Ovary (tissue), 9 donors: ENCODE results near the gene SALL1. TPM values are rescaled to one million over a fixed set of nuclear protein-coding genes. Genes with fewer than 3 reads are reported as not detected.
A peak's percentile ranks its signal among the peaks of the same experiment; 100 is the strongest.

Experiments used
- DNase-seq, 5 donors: peaks; one replicate each; pipeline ENCODE4 v3.0.0-alpha.2; 2019 to 2020
- H3K27ac ChIP-seq, 2 donors: fragments of 200-600 bp; one replicate each; pipeline versions ENCODE4 v1.5.1 to v1.8.0; 2019 to 2022
- H3K27me3 ChIP-seq: fragments of 200-600 bp; one replicate; pipeline ENCODE4 v1.8.0; 2022
- H3K36me3 ChIP-seq: fragments of 200-600 bp; sonication (generic); one replicate; pipeline ENCODE4 v1.5.1; 2019
- H3K4me1 ChIP-seq: one replicate; pipeline ENCODE4 v1.8.1; 2013; ENCODE audit warnings: mild to moderate bottlenecking, moderate library complexity; ENCODE audit not compliant: insufficient read depth
- H3K4me3 ChIP-seq: fragments of 200-600 bp; sonication (generic); one replicate; pipeline ENCODE4 v1.5.1; 2017
- H3K9me3 ChIP-seq, 2 donors: fragments of 200-600 bp in 1 of 2; sonication (generic) in 1 of 2; one replicate each; pipeline versions ENCODE4 v1.5.1 to v1.8.1; 2013 to 2019; ENCODE audit warnings: mild to moderate bottlenecking in 1 of 2, moderate library complexity in 1 of 2
- EP300 ChIP-seq: sonication (generic); formaldehyde crosslinking; IDR thresholded peaks from one replicate; pipeline ENCODE4 v1.6.1; 2017; ENCODE audit warnings: antibody characterized with exemption
- POLR2A ChIP-seq: fragments of 450-650 bp; IDR thresholded peaks from one replicate; pipeline ENCODE4 v1.6.1; 2017; ENCODE audit warnings: antibody characterized with exemption, mild to moderate bottlenecking, moderate library complexity
- WGBS, 3 donors: extraction: QIAGEN DNeasy Blood & Tissue Kit in 1 of 3; methylation state at CpG; one replicate each; pipeline versions ENCODE4 v1.1.5 to v1.1.7; 2013 to 2017; 5-methylcytosine and 5-hydroxymethylcytosine counted together
- intact Hi-C, 4 donors: fragments of 100-400 bp; cut with DNase I; formaldehyde crosslinking; loops; one replicate each; pipeline versions ENCODE4 v1.11.0 to v1.15.1; 2022 to 2023
- polyA plus RNA-seq, 2 donors: library from polyadenylated mRNA; stranded (reverse); fragments of 200-250 nt in 1 of 2; fragments of 350-450 nt in 1 of 2; fragmentation: Illumina TruSeq in 1 of 2; extraction: RNeasy Lipid Tissue Mini Kit (QIAGEN cat#74804) in 1 of 2; gene quantifications; one replicate each; pipeline ENCODE4 v1.2.3, GENCODE V29; 2013 to 2014
- total RNA-seq, 7 donors: library from RNA; depleted of rRNA in 2 of 7; stranded (reverse); fragments of >200 nt in 2 of 7; fragmentation: NEBNext Ultra II Directional in 3 of 7; extraction: Animal tissue kit (Norgen Biotek cat#: 25700) in 3 of 7; gene quantifications; one replicate each; pipeline versions ENCODE4 v1.1.0 to v1.2.4, GENCODE V29; 2016 to 2023
- TF ChIP-seq, protein P1 (sequence below), 3 donors: fragments of 450-650 bp in 2 of 3; fragments of 200-600 bp in 1 of 3; IDR thresholded peaks; one replicate each; pipeline versions ENCODE4 v1.5.1 to v1.8.0; 2016 to 2022; ENCODE audit warnings: antibody characterized with exemption in 3 of 3, mild to moderate bottlenecking in 1 of 3
- donor health status: DM: no; HTN: no; CAD: no; lungs with moderate emphysema.
- donor health status: DM: no; HTN: no; CAD: no.
- donor health status: Bipolar disorder and iron deficiency.
- donor health status: DM: yes; HTN: yes; CAD: no.
- donor health status: DM: no; HTN: no; CAD: no.
- donor health status: DM: yes; HTN: yes; CAD: no.

Gene SALL1
- total and polyA plus RNA-seq, 9 donors: 1.7 to 20.7 (median 4.0) TPM

DNA sequence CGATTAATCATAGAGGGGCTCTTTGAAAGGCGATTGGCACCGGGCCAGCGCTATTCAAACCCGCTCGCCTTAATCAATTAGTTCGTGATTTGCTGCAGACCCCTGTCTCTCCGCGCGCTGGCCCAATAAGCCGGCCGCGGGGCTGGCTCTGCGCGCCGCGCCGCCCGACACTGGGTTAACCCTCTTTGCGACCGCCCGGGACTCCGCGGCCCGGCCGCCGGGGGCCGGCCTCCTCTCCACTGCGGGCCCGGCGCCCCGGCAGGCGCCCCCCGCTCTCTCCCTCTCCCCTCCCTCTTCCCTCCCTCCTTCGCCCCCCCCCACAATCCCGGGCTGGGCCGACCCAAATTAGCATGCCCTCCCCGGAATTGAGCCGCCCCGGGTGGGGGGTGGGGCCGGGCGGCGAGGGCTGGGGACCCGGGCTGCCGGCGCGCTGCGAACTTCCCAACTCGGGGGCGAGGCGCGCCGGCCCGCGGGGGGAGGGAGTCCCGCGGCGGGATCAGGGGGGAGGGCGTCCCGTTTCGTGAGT is 428 bp upstream of the SALL1 start:
- peak overlapping the region; percentile 60 to 80 for H3K27ac ChIP-seq
- no peaks in the 10 kb centered on the region for H3K9me3 ChIP-seq
- TF ChIP-seq, protein P1, sequence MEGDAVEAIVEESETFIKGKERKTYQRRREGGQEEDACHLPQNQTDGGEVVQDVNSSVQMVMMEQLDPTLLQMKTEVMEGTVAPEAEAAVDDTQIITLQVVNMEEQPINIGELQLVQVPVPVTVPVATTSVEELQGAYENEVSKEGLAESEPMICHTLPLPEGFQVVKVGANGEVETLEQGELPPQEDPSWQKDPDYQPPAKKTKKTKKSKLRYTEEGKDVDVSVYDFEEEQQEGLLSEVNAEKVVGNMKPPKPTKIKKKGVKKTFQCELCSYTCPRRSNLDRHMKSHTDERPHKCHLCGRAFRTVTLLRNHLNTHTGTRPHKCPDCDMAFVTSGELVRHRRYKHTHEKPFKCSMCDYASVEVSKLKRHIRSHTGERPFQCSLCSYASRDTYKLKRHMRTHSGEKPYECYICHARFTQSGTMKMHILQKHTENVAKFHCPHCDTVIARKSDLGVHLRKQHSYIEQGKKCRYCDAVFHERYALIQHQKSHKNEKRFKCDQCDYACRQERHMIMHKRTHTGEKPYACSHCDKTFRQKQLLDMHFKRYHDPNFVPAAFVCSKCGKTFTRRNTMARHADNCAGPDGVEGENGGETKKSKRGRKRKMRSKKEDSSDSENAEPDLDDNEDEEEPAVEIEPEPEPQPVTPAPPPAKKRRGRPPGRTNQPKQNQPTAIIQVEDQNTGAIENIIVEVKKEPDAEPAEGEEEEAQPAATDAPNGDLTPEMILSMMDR (IDR thresholded peaks at IDR 0.05): no peak
- TF ChIP-seq EP300: no peak
- TF ChIP-seq POLR2A: no peak
- H3K36me3 ChIP-seq: no peaks in the 10 kb centered on the region
- intact Hi-C loops: loop anchor here in 1 of 4 donors (10.0 kb wide), 1 partner anchor 93 kb away; no protein-coding TSS in a partner anchor
- H3K4me1 ChIP-seq: peaks cover 2% of the 10 kb centered on the region
- peak; percentile 67 to 89 (median 72) for DNase-seq
- WGBS, 3 donors: 0 to 1% (median 1%) methylated on average over 33 to 60 of the region's 61 CpGs
- peak overlapping the region; percentile 62 for H3K4me3 ChIP-seq
- H3K27me3 ChIP-seq: no peaks in the 10 kb centered on the region

DNA sequence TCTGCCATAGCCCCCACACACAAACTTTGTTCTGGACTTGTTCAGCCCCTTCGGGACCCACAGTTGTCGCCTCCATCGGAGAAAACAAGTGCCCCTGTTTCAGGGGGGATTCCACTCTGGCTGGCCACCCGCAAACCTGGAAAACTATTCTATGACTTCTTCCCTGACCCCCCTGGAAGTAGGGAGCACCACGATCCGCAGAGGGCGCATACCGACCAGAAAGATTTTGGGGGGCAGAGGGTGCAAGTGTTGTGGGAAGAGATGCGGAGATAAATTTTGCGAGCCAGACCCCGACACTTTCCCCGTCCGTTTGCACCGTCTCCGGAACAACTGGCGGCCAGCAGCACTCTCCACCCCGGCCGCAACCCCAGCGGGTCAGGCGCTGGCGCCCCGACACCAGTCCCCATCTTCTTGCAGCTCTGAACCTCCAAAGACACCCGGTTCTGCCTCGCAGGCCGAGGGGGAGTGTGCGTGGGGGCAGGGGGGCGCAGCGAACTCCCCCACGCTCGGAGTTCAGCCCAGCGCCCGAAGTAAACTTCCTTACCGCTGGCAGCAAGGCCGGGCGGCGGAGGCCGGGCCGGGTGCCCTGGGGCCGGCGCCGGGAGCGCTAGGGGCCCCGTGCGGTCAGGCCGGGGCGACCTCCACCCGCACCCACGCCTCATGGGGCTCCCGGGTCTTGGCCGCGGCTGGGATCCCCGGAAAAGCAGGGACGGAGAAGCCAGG is 744 bp downstream of the SALL1 start:
- DNase-seq: peak in 3 of 5 donors; percentile 25 to 63 (median 26)
- no peaks in the 10 kb centered on the region for H3K9me3 ChIP-seq
- H3K27me3 ChIP-seq: no peaks in the 10 kb centered on the region
- intact Hi-C loops: loop anchor here in 1 of 4 donors (10.0 kb wide), 1 partner anchor 94 kb away; no protein-coding TSS in a partner anchor
- H3K4me3 ChIP-seq: peak overlapping the region; percentile 62
- peaks cover 2% of the 10 kb centered on the region for H3K4me1 ChIP-seq
- no peaks in the 10 kb centered on the region for H3K36me3 ChIP-seq
- 3% methylated on average over 36 to 53 of the region's 53 CpGs for WGBS, 3 donors
- peak overlapping the region; percentile 60 to 80 for H3K27ac ChIP-seq
- TF ChIP-seq EP300 (no peak), POLR2A (no peak)
- TF ChIP-seq, protein P1 (IDR thresholded peaks at IDR 0.05): no peak

DNA sequence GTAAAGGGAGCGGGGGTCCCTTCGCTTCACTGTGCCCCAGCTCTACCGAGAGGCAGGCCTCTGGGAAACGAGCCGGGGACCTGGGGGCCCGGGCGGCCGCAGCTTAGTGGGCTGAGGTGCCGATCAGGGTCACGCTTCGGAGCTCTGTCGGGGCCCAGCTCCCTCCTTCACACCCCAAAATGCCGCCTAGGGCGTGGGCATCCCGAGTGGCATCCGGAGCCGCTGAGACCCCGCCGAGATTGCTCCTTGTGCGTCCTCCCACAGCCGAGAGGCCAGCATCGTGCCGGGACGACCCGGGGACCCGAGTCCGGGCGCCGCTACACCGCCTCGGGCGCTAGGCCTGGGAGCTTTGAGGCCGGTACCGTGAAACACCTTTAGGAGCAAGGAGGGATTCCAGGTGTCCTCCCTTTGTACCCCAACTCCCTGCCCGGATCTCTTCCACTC is 1.3 kb downstream of the SALL1 start:
- peak overlapping the region; percentile 62 for H3K4me3 ChIP-seq

DNA sequence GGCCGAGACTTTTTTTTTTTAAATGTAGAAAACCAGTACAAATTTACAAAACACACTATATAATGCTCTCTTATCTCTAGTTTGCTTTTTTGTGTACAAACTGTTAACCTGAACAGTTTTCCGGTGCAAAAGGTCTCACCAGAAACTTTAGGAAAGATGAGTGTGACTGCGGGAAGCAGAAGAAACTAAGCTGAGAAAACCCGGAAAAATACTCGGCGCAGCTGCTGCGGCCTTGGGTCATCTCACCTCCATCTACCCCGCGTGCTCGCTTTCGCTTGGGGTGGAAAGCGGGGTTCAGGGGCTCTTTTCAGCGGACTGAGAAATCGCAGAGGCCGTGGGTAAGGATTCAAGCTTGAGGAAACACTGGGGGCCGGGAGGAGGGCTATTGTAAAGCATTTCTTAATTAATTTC is 1.8 kb downstream of the SALL1 start:
- DNase-seq: no peak
- Histone ChIP-seq H3K4me1 (peaks cover 2% of the 10 kb centered on the region), H3K36me3 (no peaks in the 10 kb centered on the region), H3K27ac (peak overlapping the region in 1 of 2 donors; percentile 15), H3K9me3 (no peaks in the 10 kb centered on the region), H3K27me3 (no peaks in the 10 kb centered on the region), H3K4me3 (peak overlapping the region; percentile 62)
- TF ChIP-seq EP300 (no peak), POLR2A (no peak)
- TF ChIP-seq, protein P1 (IDR thresholded peaks at IDR 0.05): no peak
- 65 to 82% (median 77%) methylated on average over 16 of the region's 16 CpGs for WGBS, 3 donors
- intact Hi-C loops: no loop called here

More for the DNA sequence above, 1.3 kb downstream of the SALL1 start:
- no peaks in the 10 kb centered on the region for H3K9me3 ChIP-seq
- DNase-seq: peak in 2 of 5 donors; percentile 19 to 48
- WGBS, 3 donors: 31 to 65% (median 39%) methylated on average over 27 to 35 of the region's 35 CpGs
- H3K4me1 ChIP-seq: peaks cover 2% of the 10 kb centered on the region
- intact Hi-C loops: loop anchor here in 1 of 4 donors (10.0 kb wide), 1 partner anchor 95 kb away; no protein-coding TSS in a partner anchor
- no peak for TF ChIP-seq POLR2A
- TF ChIP-seq EP300: no peak
- TF ChIP-seq, protein P1 (IDR thresholded peaks at IDR 0.05): no peak
- H3K36me3 ChIP-seq: no peaks in the 10 kb centered on the region
- peak overlapping the region in 1 of 2 donors; percentile 15 for H3K27ac ChIP-seq
- no peaks in the 10 kb centered on the region for H3K27me3 ChIP-seq
